ENCODE data around the gene TOM1.

TOM1 gene

DNA sequence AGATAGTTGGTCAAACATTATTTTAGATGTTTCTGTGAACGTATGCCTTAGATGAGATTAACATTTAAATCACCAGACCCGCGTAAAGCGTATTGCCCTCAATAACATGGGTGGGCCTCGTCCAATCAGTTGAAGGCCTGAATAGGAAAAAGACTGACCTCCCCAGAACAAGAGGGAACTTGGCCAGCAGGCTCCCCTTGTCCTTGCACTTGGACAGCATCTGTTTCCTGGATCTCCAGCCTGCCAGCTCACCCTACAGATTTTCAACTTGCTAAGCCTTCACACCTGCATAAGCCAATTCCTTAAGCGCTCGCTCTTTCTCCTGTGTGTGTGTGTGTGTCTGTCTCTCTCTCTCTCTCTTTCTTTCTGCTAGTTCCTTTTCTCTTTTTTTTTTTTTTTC lies 8.2 kb downstream of the TOM1 start:
- DNase-seq, result no peak
- no peaks in the 10 kb centered on the region for H3K36me3 ChIP-seq (replicated peaks)
- in situ Hi-C loops (cut with HindIII; ENCODE audit: low pct_ligation_motif_present, low sequenced_read_pairs), result no loop called here
- TF ChIP-seq, protein P1, sequence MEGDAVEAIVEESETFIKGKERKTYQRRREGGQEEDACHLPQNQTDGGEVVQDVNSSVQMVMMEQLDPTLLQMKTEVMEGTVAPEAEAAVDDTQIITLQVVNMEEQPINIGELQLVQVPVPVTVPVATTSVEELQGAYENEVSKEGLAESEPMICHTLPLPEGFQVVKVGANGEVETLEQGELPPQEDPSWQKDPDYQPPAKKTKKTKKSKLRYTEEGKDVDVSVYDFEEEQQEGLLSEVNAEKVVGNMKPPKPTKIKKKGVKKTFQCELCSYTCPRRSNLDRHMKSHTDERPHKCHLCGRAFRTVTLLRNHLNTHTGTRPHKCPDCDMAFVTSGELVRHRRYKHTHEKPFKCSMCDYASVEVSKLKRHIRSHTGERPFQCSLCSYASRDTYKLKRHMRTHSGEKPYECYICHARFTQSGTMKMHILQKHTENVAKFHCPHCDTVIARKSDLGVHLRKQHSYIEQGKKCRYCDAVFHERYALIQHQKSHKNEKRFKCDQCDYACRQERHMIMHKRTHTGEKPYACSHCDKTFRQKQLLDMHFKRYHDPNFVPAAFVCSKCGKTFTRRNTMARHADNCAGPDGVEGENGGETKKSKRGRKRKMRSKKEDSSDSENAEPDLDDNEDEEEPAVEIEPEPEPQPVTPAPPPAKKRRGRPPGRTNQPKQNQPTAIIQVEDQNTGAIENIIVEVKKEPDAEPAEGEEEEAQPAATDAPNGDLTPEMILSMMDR (IDR thresholded peaks at IDR 0.05; ENCODE audit: low read depth, low read length, missing control alignments), result no peak
- no peaks in the 10 kb centered on the region for H3K27me3 ChIP-seq (replicated peaks)
- H3K27ac ChIP-seq, result no peak overlapping the region
- H3K4me3 ChIP-seq (ENCODE audit: low read depth, low read length), result no peak overlapping the region

- TF ChIP-seq, protein P1 (IDR thresholded peaks at IDR 0.05; ENCODE audit: low read depth, low read length, missing control alignments), result no peak
- Histone ChIP-seq H3K27ac (no peak overlapping the region), H3K36me3 (replicated peaks) (no peaks in the 10 kb centered on the region), H3K27me3 (replicated peaks) (no peaks in the 10 kb centered on the region), H3K4me3 (ENCODE audit: low read depth, low read length) (no peak overlapping the region)
- in situ Hi-C loops (cut with HindIII; ENCODE audit: low pct_ligation_motif_present, low sequenced_read_pairs), result no loop called here
- DNase-seq, result no peak
Observed at GRCh38 chr22:35308480-35309021, 8.9 kb downstream of the TOM1 start.

DNA sequence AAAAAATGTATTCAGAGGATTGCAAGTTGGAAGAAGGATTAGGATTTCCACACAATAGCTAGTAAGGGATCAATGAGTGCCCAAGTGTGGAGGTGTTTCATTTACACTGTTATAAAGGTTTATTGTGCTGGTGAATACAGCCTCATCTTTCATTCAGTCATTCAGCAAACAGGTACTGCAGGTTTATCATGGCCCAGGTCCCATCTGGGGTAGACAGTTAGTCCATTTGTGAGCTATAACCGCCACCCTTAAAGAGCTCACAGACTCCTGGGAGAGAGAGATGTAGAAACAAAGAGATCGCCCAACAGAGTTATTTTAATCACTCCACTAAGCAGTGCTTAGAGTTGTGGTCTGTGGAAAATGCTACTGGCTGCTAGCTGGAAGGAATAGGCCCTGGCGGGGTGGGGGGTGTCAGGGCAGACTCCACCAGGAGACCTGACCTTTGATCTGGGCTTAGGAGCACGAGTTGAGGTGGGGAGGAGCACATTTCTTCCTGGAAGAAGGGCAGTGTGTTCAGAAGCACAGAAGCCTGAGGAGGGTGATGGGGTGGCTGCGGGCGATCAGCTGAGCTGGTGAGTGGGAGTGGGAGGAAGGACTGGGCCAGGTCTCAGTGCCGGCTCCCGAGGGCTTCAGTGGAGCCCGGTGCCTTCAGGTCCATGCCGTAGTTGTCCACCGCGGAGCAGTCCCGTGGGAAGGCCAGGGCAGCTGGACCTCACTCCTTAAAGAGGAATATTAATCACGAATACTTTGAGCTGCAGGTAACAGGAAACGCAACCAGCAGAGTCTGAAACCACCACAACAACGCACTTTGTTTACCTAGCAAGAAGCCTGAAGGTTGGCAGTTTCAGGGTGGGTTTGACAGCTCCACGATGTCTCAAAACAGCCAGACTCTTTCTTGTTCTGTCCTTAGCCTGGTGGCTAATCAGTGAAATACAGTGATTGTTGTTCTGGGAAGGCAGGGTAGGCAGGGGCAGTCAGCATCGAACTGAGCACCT lies 11.2 kb downstream of the TOM1 start:
- DNase-seq, result no peak
- TF ChIP-seq, protein P1 (IDR thresholded peaks at IDR 0.05; ENCODE audit: low read depth, low read length, missing control alignments), result no peak
- Histone ChIP-seq H3K27me3 (replicated peaks) (no peaks in the 10 kb centered on the region), H3K4me3 (ENCODE audit: low read depth, low read length) (no peak overlapping the region), H3K36me3 (replicated peaks) (no peaks in the 10 kb centered on the region), H3K27ac (no peak overlapping the region)
- in situ Hi-C loops (cut with HindIII; ENCODE audit: low pct_ligation_motif_present, low sequenced_read_pairs), result no loop called here

GRCh38 chr22:35311551-35311999 lies 11.9 kb downstream of the TOM1 start:
- H3K27ac ChIP-seq, result no peak overlapping the region
- in situ Hi-C loops (cut with HindIII; ENCODE audit: low pct_ligation_motif_present, low sequenced_read_pairs), result no loop called here
- H3K27me3 ChIP-seq (replicated peaks), result no peaks in the 10 kb centered on the region
- TF ChIP-seq, protein P1 (IDR thresholded peaks at IDR 0.05; ENCODE audit: low read depth, low read length, missing control alignments), result no peak
- no peak overlapping the region for H3K4me3 ChIP-seq (ENCODE audit: low read depth, low read length)
- no peak for DNase-seq
- H3K36me3 ChIP-seq (replicated peaks), result no peaks in the 10 kb centered on the region

DNA sequence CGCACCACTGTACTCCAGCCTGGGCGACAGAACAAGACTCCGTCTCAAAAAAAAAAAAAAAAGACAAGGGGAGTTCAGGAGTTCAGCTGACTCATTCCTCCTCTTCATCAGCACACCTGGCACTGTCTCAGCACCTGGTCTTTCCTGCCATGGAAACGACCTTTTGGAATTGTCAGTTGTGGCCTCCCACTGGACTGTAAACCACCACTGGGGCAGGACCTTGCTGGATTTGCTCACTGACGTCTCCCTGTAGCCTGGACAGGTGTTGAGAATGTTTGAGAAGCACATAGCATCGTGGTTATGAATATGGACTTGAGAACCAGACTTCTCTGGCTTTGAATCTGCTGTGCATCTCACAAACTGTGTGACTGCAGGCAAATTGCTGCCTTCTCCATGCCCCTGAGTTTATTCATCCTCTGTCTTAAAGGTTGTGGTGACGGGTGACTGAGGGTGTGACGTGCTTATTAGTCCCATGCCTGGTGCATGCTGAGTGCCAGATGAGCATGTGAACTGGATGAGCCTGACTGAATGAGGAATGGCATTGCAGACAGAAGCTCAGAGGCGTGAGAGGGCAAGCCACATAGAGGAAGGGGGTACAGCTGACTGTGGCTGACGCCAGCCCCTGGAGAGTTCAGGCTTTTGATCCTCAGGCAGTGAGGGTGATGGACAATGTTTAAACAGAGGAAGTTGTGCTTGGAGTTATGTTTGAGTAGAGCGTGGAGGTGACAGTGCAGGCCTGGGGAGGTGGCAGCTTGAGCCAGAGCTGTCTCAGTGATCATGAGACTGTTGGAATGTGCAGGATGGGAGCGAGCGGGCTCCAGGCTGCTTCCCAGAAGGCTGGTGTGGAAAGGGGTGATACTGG lies 12.7 kb downstream of the TOM1 start:
- DNase-seq, result peak; percentile 72
- no peak overlapping the region for H3K4me3 ChIP-seq (ENCODE audit: low read depth, low read length)
- TF ChIP-seq, protein P1 (IDR thresholded peaks at IDR 0.05; ENCODE audit: low read depth, low read length, missing control alignments), result no peak
- no peaks in the 10 kb centered on the region for H3K27me3 ChIP-seq (replicated peaks)
- peak overlapping the region; percentile 72 for H3K27ac ChIP-seq
- in situ Hi-C loops (cut with HindIII; ENCODE audit: low pct_ligation_motif_present, low sequenced_read_pairs), result no loop called here
- no peaks in the 10 kb centered on the region for H3K36me3 ChIP-seq (replicated peaks)

All from brain microvascular endothelial cell (primary cell).